ENCODE results near the gene VPS33B.

VPS33B gene

DNA sequence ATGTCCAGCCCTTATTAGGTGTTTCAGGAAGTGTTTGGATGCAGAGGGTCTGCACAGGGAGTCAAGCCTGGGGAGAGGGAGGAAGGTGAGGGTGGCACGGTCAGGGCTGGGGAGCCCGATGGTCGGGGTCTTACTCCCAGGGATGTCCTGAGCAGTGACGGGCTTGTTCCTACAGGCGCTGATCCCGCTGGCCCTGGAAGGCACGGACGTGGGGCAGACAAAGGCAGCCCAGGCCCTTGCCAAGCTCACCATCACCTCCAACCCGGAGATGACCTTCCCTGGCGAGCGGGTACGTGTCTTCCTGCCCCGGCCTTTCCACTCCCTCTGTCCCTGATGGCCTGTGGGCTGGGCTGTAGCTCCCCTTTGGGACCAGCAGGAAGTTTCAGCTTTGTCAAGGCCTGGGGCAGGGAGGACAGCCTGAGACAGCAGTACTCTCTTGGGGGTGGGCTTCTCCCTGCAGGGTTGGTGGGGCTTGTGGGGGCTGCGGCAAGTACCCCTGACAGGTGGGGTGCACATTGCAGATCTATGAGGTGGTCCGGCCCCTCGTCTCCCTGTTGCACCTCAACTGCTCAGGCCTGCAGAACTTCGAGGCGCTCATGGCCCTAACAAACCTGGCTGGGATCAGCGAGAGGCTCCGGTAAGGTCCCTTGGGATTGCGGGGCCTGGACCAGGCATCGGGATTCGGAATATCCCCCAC lies 72.3 kb downstream of the VPS33B start:
- Histone ChIP-seq H3K9ac (ENCODE audit: insufficient read length) (no peak overlapping the region), H3K9me3 (ENCODE audit: low read depth, low read length) (no peaks in the 10 kb centered on the region), H3K27ac (no peak overlapping the region), H3K4me3 (no peak overlapping the region), H3K36me3 (ENCODE audit: insufficient read depth, low read length) (peaks cover 40% of the 10 kb centered on the region; the same call in 1 of the 2 replicates)
- TF ChIP-seq POLR2AphosphoS5 (IDR thresholded peaks at IDR 0.05; ENCODE audit: borderline replicate concordance, low read depth, low read length) (no peak), EZH2 (IDR thresholded peaks at IDR 0.05) (no peak), FOXP2 (optimal IDR thresholded peaks at IDR 0.05; ENCODE audit: control extremely low read depth, extremely low read length, insufficient read depth) (no peak)
- DNase-seq (ENCODE audit: low read depth, low spot score) = no peak

Measured in SK-N-MC (cell line).